GM18861 (cell line): ENCODE measurements around the gene AIFM3.

Experiments
- ATAC-seq: cut with Tn5 transposase; IDR thresholded peaks from one replicate; pipeline ENCODE4 v1.9.1; 2021; ENCODE audit not compliant: unreplicated experiment

AIFM3 gene

GRCh38 chr22:21022955-21023614, 56.0 kb downstream of the AIFM3 start:
- ATAC-seq, result no peak

- ATAC-seq, result no peak
Measured at GRCh38 chr22:21025266-21025665, 58.2 kb downstream of the AIFM3 start.

DNA sequence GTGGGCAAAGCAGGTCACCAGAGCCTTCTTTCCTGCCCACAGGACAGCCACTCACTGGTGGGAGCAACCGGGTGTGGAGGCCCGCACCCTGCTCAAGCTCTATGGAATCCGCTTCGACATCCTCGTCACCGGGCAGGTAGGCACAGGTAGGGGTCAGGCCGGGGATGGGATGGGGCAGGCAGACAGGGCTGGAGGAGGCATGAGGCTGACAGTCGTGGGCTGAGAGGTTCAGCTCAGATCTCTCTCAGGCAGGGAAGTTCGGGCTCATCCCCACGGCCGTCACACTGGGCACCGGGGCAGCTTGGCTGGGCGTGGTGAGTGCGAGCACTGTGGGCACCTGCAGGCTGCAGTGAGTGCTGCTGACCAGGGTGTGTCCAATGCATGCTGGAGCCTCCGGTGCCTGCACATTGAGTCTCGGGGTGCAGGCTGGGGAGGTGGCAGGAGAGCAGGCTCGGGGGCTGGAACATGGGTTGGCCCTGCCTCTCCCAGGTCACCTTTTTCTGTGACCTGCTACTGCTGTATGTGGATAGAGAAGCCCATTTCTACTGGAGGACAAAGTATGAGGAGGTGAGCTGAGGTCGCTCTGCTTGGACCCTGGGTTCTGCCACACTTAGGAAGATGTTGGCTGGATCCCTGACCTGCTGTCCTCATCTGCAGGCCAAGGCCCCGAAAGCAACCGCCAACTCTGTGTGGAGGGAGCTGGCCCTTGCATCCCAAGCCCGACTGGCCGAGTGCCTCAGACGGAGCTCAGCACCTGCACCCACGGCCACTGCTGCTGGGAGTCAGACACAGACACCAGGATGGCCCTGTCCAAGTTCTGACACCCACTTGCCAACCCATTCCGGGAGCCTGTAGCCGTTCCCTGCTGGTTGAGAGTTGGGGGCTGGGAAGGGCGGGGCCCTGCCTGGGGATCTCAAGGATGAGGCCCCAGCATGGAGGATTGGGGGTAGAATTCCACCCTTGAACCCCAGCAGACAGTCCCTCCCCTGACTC, 59.0 kb downstream of the AIFM3 start:
- no peak for ATAC-seq

DNA sequence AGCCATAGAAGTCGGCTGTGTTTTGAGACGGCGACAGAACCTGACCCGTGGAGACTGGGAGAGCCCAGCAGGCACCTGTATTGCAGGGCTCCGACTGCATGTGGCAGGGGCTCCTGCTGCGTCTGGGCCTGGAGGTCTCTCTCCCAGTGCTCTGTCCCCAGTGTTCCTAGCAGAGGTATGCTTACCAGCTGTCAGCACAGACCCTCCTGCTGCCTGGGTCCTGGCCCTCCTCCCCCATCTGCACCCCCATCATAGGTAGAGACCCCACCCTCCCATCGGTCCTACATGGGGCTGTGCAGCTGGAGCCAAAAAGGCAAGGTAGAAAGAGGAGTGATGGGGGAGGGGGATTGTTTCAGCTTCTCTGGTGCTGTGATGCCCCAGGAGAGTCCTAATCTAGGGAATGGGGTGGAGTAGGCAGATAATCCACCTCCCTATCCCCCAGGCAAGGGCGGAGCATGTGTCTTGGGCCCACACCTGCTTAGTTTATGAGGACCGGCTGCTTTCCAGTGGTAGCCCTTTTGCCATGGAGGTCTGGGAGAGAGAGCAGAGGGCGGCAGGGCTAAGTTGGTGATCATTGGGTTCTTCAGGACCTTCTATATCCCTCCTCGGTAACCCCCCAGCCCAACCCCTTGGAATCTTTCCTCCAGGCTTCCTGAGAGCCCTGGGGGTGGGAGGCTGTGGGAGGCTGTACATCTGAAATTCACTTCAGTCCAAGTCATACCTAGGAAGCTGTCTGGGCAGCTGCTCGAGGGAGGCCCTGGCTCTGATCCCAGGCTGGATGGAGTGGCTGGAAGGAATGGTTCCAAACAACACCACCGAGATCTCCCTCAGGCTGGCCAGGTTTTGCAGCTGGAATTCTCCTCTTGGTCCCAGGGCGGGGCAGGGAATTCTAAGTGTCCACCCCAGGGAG, 60.0 kb downstream of the AIFM3 start:
- no peak for ATAC-seq

- no peak for ATAC-seq
Measured at GRCh38 chr22:21028277-21029251, 61.5 kb downstream of the AIFM3 start.

- ATAC-seq, result no peak
Measured at GRCh38 chr22:21029486-21030025, 62.5 kb downstream of the AIFM3 start.

DNA sequence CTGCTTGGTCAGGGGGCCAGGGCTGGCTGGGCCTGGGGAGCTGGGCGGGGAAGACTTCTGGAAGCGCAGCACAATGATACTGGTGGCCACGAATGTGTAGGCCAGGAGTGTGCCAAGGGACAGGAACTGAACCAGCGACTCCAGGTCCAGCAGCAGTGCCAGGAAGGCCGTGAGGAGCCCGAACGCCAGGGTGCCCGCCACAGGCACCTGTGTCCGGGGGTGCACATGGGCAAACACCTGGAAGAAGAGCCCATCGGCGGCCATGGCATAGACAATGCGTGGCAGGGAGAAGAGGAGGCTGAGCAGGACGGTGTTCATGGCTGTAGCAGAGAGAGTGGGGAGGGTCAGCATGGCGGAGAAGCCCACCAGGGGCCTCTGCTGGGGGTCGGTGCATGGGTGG, 63.0 kb downstream of the AIFM3 start:
- no peak for ATAC-seq
